K562 (cell line): ENCODE results near the gene NDUFA6. TPM values are rescaled to one million over a fixed set of nuclear protein-coding genes. Genes with fewer than 3 reads are reported as not detected.

Experiments
- CBFB ChIP-seq: sonication (generic); formaldehyde crosslinking; IDR thresholded peaks from 2 replicates; pipeline ENCODE4 v1.4.0; 2020; ENCODE audit warnings: mild to moderate bottlenecking, missing genetic modification reagents
- HNRNPLL ChIP-seq: fragments of 200-400 bp; formaldehyde crosslinking; IDR thresholded peaks from 2 replicates; pipeline ENCODE4 v1.6.1; 2017; ENCODE audit warnings: low read length, low read depth, mild to moderate bottlenecking; ENCODE audit not compliant: poor library complexity, severe bottlenecking
- POLR2B ChIP-seq: fragments of 450-650 bp; IDR thresholded peaks from 2 replicates; pipeline ENCODE4 v1.6.1; 2018; ENCODE audit warnings: low read depth; ENCODE audit not compliant: partially characterized antibody
- PPARD ChIP-seq: fragments of 250-450 bp; sonication (Bioruptor Pico); IDR thresholded peaks from 2 replicates; pipeline ENCODE4 v1.8.0; 2022; ENCODE audit warnings: inconsistent platforms, mild to moderate bottlenecking, moderate library complexity
- SMAD4 ChIP-seq: fragments of 250-450 bp; sonication (Bioruptor Pico); conservative IDR thresholded peaks from 2 replicates; pipeline ENCODE4 v1.8.0; 2021; ENCODE audit warnings: inconsistent platforms, mild to moderate bottlenecking, moderate library complexity
- XRCC5 ChIP-seq: fragments of 200-400 bp; formaldehyde crosslinking; IDR thresholded peaks from 2 replicates; pipeline ENCODE4 v1.6.1; 2017; ENCODE audit warnings: low read depth, mild to moderate bottlenecking, low read length
- ZFX ChIP-seq: sonication (generic); formaldehyde crosslinking; IDR thresholded peaks from 2 replicates; pipeline ENCODE4 v1.8.0; 2022; ENCODE audit warnings: mild to moderate bottlenecking, missing genetic modification reagents, moderate library complexity
- ZNF212 ChIP-seq: fragments of 450-650 bp; formaldehyde crosslinking; IDR thresholded peaks from 2 replicates; pipeline ENCODE4 v1.4.0; 2020; ENCODE audit warnings: mild to moderate bottlenecking
- ZNF282 ChIP-seq: sonication (generic); formaldehyde crosslinking; IDR thresholded peaks from 2 replicates; pipeline ENCODE4 v1.8.1; 2023; ENCODE audit warnings: missing genetic modification reagents
- ZNF41 ChIP-seq: fragments of 250-450 bp; sonication (Bioruptor Pico); conservative IDR thresholded peaks from 2 replicates; pipeline ENCODE4 v1.4.0; 2020; ENCODE audit warnings: mild to moderate bottlenecking
- polyA plus RNA-seq, 8 experiments: library from polyadenylated mRNA; depleted of rRNA in 4 of 8; stranded (reverse) in 5 of 8; unstranded in 3 of 8; fragments of >200 nt; fragmentation: Nextera tagmentation in 2 of 8; fragmentation: Illumina TruSeq in 1 of 8; extraction: Ambion mirVana in 2 of 8; extraction: Trizol in 1 of 8; gene quantifications; 2 replicates each; pipeline versions ENCODE4 v1.2.1 to v1.2.3, GENCODE V29; 2011 to 2014; ENCODE audit warnings: inconsistent platforms in 1 of 8, missing spikeins in 1 of 8
- total RNA-seq, 7 experiments: library from RNA; depleted of rRNA in 6 of 7; stranded (reverse); fragments of >200 nt in 6 of 7; fragmentation: Illumina TruSeq in 2 of 7; extraction: Trizol in 2 of 7; gene quantifications; 2 replicates each; pipeline versions ENCODE4 v1.2.1 to v1.2.3, GENCODE V29; 2011 to 2021; ENCODE audit warnings: low replicate concordance in 1 of 7
- TF ChIP-seq, protein P1 (sequence below), 3 experiments: IDR thresholded peaks in 2 of 3; conservative IDR thresholded peaks in 1 of 3; 2 replicates each; pipeline ENCODE4 v1.5.1; 2011 to 2012; ENCODE audit warnings: low read length in 3 of 3, mild to moderate bottlenecking in 3 of 3, control low read depth in 2 of 3, improper control_type of control experiment in 1 of 3, inconsistent platforms in 1 of 3, low read depth in 1 of 3, mixed read lengths in 1 of 3, moderate library complexity in 1 of 3; ENCODE audit not compliant: insufficient read depth in 2 of 3
- TF ChIP-seq, protein P2 (sequence below): fragments of 450-650 bp; formaldehyde crosslinking; IDR thresholded peaks from 2 replicates; pipeline ENCODE4 v1.4.0; 2020; ENCODE audit warnings: mild to moderate bottlenecking, moderate library complexity
- TF ChIP-seq, protein P3 (sequence below): IDR thresholded peaks from 2 replicates; pipeline ENCODE4 v1.6.1; 2011; ENCODE audit not compliant: insufficient read length; ENCODE audit errors: extremely low read depth
- TF ChIP-seq, protein P4 (sequence below), 2 experiments: fragments of 450-650 bp; formaldehyde crosslinking in 1 of 2; IDR thresholded peaks; 2 replicates each; pipeline versions ENCODE4 v1.4.0 to v1.6.1; 2014 to 2020; ENCODE audit warnings: mild to moderate bottlenecking in 2 of 2, borderline replicate concordance in 1 of 2, low read depth in 1 of 2

NDUFA6 gene
- total and polyA plus RNA-seq, 9 of the 15 experiments (the other 6 are each of a cell fraction or from before 2014, with no cell fraction given), result 90.0 to 474 (median 128) TPM

DNA sequence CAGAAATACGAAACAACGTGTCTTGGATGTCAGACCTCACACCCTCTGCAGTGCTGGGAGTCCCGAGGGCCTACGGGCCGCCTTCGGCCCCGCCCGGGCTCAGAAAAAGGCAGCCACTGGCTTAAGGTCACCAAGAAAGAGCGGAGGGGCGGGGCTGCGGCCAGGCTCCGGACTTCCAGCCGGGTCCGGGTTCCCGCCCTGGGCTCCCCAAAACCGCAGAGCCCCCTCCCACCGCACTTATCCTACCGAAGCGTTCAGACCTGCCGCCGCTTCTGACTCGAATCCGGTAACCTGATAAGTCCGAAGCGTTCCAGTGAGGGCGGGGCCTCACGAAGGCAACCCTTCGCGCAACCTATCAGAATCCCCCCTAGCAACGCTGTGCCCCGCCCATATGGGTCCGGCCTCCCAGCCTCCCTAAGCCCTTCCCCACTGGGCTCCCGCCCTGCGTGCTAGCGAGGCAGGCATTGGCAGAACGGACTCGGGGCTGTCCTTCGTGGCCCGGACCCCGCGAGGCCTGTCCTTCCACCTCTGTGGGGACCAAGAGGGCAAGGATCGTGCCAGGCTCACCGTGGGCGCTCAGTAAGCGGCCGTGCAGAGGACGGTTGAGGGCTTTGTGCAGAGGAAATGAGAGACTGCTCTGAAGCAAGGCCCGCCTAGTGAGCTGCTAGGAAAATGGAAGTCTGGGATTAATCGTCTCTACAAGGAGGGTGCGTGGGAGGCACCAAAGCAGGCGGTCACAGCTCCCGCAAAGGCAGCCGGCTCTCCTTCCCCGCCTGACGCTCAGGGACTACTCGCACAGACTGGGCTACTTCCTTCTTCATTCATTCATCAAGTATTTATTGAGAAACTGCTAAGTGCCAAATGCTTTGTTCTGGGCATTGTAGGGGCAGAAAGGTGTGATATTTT, 19.8 kb downstream of the NDUFA6 start, which contains the start of gene NAGA (continued):
- TF ChIP-seq, protein P1, sequence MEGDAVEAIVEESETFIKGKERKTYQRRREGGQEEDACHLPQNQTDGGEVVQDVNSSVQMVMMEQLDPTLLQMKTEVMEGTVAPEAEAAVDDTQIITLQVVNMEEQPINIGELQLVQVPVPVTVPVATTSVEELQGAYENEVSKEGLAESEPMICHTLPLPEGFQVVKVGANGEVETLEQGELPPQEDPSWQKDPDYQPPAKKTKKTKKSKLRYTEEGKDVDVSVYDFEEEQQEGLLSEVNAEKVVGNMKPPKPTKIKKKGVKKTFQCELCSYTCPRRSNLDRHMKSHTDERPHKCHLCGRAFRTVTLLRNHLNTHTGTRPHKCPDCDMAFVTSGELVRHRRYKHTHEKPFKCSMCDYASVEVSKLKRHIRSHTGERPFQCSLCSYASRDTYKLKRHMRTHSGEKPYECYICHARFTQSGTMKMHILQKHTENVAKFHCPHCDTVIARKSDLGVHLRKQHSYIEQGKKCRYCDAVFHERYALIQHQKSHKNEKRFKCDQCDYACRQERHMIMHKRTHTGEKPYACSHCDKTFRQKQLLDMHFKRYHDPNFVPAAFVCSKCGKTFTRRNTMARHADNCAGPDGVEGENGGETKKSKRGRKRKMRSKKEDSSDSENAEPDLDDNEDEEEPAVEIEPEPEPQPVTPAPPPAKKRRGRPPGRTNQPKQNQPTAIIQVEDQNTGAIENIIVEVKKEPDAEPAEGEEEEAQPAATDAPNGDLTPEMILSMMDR (IDR thresholded peaks at IDR 0.05 in 2 of 3, conservative IDR thresholded peaks at IDR 0.05 in 1 of 3; ENCODE audit: insufficient read depth in 2 of 3, low read depth in 1 of 3, low read length in 3 of 3), result no peak
- TF ChIP-seq POLR2B, result peak; percentile 62
- TF ChIP-seq XRCC5, result no peak
- TF ChIP-seq ZNF212 (CRISPR knock-in tag), result no peak
- peak; percentile 57 for TF ChIP-seq HNRNPLL
- TF ChIP-seq CBFB (CRISPR knock-in tag), result no peak
- TF ChIP-seq ZNF41 (CRISPR knock-in tag), result no peak
- TF ChIP-seq, protein P2, sequence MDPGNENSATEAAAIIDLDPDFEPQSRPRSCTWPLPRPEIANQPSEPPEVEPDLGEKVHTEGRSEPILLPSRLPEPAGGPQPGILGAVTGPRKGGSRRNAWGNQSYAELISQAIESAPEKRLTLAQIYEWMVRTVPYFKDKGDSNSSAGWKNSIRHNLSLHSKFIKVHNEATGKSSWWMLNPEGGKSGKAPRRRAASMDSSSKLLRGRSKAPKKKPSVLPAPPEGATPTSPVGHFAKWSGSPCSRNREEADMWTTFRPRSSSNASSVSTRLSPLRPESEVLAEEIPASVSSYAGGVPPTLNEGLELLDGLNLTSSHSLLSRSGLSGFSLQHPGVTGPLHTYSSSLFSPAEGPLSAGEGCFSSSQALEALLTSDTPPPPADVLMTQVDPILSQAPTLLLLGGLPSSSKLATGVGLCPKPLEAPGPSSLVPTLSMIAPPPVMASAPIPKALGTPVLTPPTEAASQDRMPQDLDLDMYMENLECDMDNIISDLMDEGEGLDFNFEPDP (CRISPR knock-in tag), result no peak
- peak; percentile 92 for TF ChIP-seq ZFX (CRISPR knock-in tag)
- peak; percentile 30 for TF ChIP-seq SMAD4 (CRISPR knock-in tag)
- TF ChIP-seq, protein P3, sequence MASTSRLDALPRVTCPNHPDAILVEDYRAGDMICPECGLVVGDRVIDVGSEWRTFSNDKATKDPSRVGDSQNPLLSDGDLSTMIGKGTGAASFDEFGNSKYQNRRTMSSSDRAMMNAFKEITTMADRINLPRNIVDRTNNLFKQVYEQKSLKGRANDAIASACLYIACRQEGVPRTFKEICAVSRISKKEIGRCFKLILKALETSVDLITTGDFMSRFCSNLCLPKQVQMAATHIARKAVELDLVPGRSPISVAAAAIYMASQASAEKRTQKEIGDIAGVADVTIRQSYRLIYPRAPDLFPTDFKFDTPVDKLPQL, result no peak
- TF ChIP-seq, protein P4, sequence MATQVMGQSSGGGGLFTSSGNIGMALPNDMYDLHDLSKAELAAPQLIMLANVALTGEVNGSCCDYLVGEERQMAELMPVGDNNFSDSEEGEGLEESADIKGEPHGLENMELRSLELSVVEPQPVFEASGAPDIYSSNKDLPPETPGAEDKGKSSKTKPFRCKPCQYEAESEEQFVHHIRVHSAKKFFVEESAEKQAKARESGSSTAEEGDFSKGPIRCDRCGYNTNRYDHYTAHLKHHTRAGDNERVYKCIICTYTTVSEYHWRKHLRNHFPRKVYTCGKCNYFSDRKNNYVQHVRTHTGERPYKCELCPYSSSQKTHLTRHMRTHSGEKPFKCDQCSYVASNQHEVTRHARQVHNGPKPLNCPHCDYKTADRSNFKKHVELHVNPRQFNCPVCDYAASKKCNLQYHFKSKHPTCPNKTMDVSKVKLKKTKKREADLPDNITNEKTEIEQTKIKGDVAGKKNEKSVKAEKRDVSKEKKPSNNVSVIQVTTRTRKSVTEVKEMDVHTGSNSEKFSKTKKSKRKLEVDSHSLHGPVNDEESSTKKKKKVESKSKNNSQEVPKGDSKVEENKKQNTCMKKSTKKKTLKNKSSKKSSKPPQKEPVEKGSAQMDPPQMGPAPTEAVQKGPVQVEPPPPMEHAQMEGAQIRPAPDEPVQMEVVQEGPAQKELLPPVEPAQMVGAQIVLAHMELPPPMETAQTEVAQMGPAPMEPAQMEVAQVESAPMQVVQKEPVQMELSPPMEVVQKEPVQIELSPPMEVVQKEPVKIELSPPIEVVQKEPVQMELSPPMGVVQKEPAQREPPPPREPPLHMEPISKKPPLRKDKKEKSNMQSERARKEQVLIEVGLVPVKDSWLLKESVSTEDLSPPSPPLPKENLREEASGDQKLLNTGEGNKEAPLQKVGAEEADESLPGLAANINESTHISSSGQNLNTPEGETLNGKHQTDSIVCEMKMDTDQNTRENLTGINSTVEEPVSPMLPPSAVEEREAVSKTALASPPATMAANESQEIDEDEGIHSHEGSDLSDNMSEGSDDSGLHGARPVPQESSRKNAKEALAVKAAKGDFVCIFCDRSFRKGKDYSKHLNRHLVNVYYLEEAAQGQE (IDR thresholded peaks at IDR 0.05; ENCODE audit: borderline replicate concordance), result no peak; the same call in 1 of the 2 replicates
- TF ChIP-seq, protein P4 (CRISPR knock-in tag; IDR thresholded peaks at IDR 0.05; ENCODE audit: low read depth), result no peak
- no peak for TF ChIP-seq ZNF282 (CRISPR knock-in tag)
- TF ChIP-seq PPARD (CRISPR knock-in tag), result no peak
